GM12872 (cell line): Measurements from ENCODE around the gene MALRD1.

Source experiments
- TF ChIP-seq, protein P1 (sequence below): IDR thresholded peaks from 3 replicates; pipeline ENCODE4 v1.5.1; 2011; ENCODE audit warnings: low read depth, mild to moderate bottlenecking, low read length, moderate library complexity; ENCODE audit not compliant: insufficient read depth

MALRD1 gene

DNA sequence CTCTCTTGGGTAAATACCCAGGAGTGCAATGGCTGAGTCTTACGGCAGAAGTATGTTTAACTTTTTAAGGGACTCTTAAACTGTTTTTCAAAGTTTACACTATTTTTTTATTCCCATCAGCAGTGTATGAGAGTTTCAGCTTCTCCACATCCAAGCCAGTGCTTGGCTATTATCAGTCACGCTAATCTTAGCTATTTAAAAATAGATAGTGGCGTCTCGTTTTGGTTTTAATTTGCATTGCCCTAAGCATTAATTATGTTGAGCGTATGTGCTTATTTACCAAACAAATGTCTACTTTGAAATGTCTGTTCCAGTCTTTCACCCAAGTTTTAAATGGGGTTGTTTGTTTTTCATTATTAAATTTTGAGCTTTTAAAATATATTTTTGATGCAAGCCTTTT is 164.0 kb downstream of the MALRD1 start:
- TF ChIP-seq, protein P1, sequence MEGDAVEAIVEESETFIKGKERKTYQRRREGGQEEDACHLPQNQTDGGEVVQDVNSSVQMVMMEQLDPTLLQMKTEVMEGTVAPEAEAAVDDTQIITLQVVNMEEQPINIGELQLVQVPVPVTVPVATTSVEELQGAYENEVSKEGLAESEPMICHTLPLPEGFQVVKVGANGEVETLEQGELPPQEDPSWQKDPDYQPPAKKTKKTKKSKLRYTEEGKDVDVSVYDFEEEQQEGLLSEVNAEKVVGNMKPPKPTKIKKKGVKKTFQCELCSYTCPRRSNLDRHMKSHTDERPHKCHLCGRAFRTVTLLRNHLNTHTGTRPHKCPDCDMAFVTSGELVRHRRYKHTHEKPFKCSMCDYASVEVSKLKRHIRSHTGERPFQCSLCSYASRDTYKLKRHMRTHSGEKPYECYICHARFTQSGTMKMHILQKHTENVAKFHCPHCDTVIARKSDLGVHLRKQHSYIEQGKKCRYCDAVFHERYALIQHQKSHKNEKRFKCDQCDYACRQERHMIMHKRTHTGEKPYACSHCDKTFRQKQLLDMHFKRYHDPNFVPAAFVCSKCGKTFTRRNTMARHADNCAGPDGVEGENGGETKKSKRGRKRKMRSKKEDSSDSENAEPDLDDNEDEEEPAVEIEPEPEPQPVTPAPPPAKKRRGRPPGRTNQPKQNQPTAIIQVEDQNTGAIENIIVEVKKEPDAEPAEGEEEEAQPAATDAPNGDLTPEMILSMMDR = no peak

DNA sequence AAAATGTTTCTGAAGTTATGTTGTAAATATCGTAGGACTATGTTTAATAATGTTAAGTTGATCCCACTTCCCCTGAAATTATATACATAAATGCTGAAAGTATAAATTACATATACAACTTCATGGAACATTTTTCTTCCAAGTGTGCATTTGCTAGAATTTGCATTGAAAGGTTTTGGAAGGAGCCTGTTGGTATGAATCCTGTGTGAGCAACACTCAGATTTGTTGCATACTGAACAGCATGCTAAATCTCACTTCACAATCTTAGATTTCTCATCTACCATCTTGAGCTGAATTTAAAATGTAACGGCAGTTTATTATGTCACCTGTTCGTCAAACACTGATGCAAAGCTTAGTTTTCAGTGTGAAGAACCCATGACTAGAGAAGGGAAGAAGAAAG is 172.6 kb downstream of the MALRD1 start:
- TF ChIP-seq, protein P1 = no peak

DNA sequence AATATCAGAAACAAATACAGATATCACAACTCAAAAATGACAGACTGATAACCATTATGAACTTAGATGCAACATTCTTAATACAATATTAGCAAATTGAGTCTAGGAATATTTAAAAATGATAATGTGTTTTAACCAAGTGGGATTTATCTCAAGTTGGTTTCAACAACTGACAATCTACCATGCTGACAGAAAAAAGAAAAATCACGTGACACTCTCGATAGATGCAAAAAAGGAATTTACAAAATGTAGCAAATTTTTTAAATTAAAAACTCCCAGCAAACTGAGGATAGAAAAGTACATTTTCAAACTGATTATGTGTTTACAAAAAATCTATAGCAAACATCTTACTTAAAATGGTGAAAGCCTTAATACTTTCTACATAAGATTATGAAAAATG is 177.4 kb downstream of the MALRD1 start:
- TF ChIP-seq, protein P1 = no peak

DNA sequence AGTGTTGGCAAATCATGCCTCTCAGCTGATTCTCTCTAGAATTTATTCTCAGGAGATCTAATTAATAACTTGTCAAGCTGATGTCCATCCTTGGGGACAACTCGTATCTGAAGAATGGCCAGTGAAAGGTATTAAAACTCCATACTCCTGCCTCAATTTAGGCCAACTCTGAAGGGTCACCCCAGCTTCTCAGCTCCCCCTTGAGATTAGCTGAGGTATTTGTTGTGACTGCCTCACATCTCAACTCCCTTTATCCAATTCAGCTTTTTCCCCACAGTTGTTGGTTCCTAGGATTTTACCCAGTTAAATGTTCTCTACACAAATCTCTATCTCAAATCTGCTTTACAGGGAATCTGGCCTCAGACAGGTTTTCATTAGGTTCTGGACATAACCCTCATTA is 182.4 kb downstream of the MALRD1 start:
- TF ChIP-seq, protein P1 = no peak

DNA sequence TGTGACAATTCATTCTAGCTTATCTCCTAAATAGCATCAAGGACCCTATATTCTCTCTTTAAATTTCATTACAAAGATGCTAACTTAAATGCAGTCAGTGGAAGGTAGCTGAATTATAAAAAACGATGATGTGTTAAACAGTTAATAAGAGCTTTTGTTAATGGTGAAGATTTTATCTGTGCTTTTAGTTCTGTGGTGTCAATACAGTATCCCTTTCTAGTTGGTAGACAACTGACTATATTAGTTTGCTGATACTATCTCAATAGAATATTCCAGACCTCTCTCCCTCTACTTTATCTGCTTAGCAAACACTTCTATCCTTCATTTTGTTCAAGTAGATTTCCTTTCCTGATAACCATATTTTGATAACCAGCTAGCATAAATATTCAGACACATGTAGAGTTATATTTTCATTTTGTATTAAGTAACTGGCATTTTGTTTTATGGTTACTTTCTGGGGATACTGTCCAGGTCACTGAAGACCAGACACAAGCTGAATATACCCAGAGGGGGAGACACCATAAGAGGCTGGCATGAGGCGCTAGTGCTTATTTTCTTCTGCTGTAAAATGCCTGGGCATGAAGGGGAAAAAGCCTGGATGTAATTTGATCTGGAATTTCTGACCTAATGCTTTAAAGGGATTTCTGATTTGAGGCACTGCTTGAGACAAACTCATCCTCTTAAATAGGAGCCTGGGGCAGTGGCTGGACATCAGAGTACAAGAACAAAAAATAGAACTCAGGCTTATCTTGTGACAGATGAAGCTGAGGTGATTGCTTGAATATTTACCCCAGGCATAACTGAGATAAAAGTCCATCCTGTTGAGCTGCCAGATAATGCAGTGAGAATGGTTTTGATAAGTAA is 197.5 kb downstream of the MALRD1 start:
- TF ChIP-seq, protein P1 = no peak

DNA sequence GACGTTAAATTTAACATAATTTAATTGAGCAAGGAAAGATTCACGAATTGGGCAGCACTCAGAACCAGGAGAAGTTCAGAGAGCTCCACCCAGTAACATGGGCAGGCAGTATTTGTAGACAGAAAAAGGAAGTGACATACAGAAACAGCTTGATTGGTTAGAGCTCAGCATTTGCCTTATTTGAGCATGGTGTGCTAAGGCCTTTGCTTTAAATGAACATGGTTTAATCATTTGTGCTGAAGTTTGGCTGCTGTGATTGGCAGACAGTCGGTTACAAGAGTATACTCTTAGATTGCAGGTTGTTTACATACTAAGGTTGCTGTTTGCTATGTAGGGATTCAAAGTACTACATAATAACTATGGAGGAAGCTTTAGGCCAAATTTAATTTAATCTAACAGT is 199.2 kb downstream of the MALRD1 start:
- TF ChIP-seq, protein P1 = no peak

DNA sequence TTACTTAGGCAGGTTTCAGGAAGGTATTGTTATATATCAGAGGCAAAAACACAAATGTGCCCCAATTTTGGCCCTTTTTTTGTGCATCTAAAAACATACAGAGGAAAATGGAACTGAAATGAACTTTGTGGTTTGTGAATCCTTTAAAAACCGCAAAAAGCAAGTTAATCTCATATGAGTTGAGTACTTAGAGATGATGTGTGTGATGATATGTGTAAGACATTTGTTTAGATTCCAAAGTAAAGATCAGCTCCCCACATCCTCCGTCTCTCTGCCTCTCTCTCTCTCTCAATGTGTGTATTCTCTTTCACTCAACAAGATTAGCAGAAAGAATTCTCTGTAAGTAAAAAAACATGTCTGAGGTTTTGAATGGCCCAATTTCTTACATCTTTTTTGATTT is 201.9 kb downstream of the MALRD1 start:
- TF ChIP-seq, protein P1 = no peak
